NCI-H2227 (cell line): ENCODE results near the gene IL1RN.

ENCODE experiments used
- DNase-seq: peaks from one replicate; lab custom pipeline; 2025; ENCODE audit not compliant: unreplicated experiment; lab: John Stamatoyannopoulos, UW

IL1RN gene

GRCh38 chr2:113172721-113173541, 45.5 kb downstream of the IL1RN start:
- no peak for DNase-seq

- no peak for DNase-seq
These were observed 46.4 kb downstream of the IL1RN start, which contains the start of gene PSD4 for GRCh38 chr2:113173542-113174375. Gene PSD4 (plus strand): TSS chr2:113173971. CDS start chr2:113182457, 8,486 bp downstream.

- DNase-seq: no peak
These were observed 47.0 kb downstream of the IL1RN start for GRCh38 chr2:113174376-113174750.

GRCh38 chr2:113175042-113175628, 47.7 kb downstream of the IL1RN start:
- no peak for DNase-seq

GRCh38 chr2:113175736-113176695, 48.6 kb downstream of the IL1RN start:
- no peak for DNase-seq

- DNase-seq: no peak
These were observed 49.4 kb downstream of the IL1RN start for GRCh38 chr2:113176696-113177355.

- DNase-seq: no peak
These were observed 50.8 kb downstream of the IL1RN start for GRCh38 chr2:113178069-113178746.

- no peak for DNase-seq
These were observed 51.5 kb downstream of the IL1RN start for GRCh38 chr2:113178891-113179290.

- no peak for DNase-seq
These were observed 52.1 kb downstream of the IL1RN start for GRCh38 chr2:113179446-113180045.

- DNase-seq: no peak
These were observed 52.9 kb downstream of the IL1RN start for GRCh38 chr2:113180131-113180946.

- DNase-seq: no peak
These were observed 54.1 kb downstream of the IL1RN start for GRCh38 chr2:113181258-113182051.

GRCh38 chr2:113182471-113183260, 55.3 kb downstream of the IL1RN start:
- no peak for DNase-seq

- DNase-seq: no peak
These were observed 55.9 kb downstream of the IL1RN start for GRCh38 chr2:113183264-113183663.
